SK-N-SH (cell line): ENCODE results near the gene TNFAIP2. TPM values are rescaled to one million over a fixed set of nuclear protein-coding genes. Genes with fewer than 3 reads are reported as not detected.

ENCODE experiments used
- CTCF ChIA-PET: fragments of 300-600, 350-600 bp; formaldehyde crosslinking; extraction: SDS; loops from one replicate; lab custom pipeline; 2021; lab: Yijun Ruan, JAX
- POLR2A ChIA-PET: fragments of 350-600 bp; sonication (Branson Sonifier 250); formaldehyde crosslinking; extraction: SDS; loops from one replicate; lab custom pipeline; 2020; ENCODE audit warnings: antibody characterized with exemption, inconsistent platforms; lab: Yijun Ruan, JAX
- DNase-seq: peaks from one replicate; pipeline ENCODE4 v3.0.0; 2012
- H2AFZ ChIP-seq: fragments of 200-600 bp; sonication (generic); 2 replicates; pipeline ENCODE4 v1.8.1; 2016; ENCODE audit warnings: antibody characterized with exemption, mild to moderate bottlenecking, low read depth
- H3F3A ChIP-seq: fragments of 200-600 bp; sonication (generic); replicated peaks from 2 replicates; pipeline ENCODE3; 2016; ENCODE audit warnings: antibody characterized with exemption, mild to moderate bottlenecking; ENCODE audit not compliant: insufficient read depth
- H3K27ac ChIP-seq, 2 experiments: fragments of 200-500 bp in 1 of 2; fragments of 200-600 bp in 1 of 2; sonication (Bioruptor generic) in 1 of 2; sonication (generic), shearing (Covaris generic) in 1 of 2; 2 replicates each; pipeline versions ENCODE4 v1.5.1 to v1.6.1; 2014 to 2016; ENCODE audit warnings: low read depth in 2 of 2, inconsistent platforms in 1 of 2, low read length in 1 of 2, mild to moderate bottlenecking in 1 of 2, mixed read lengths in 1 of 2
- H3K27me3 ChIP-seq: fragments of 200-600 bp; sonication (generic), shearing (Covaris generic); 2 replicates; pipeline ENCODE4 v1.6.1; 2016; ENCODE audit warnings: mixed run types; ENCODE audit not compliant: insufficient read depth
- H3K36me3 ChIP-seq, 2 experiments: fragments of 200-500 bp in 1 of 2; fragments of 200-600 bp in 1 of 2; sonication (Bioruptor generic) in 1 of 2; sonication (generic) in 1 of 2; replicated peaks in 1 of 2; 2 replicates each; pipeline versions ENCODE3 to v1.5.1; 2014 to 2016; ENCODE audit warnings: low read length in 1 of 2, mild to moderate bottlenecking in 1 of 2; ENCODE audit not compliant: insufficient read depth in 2 of 2, control insufficient read depth in 1 of 2
- H3K4me1 ChIP-seq, 2 experiments: fragments of 200-500 bp in 1 of 2; fragments of 200-600 bp in 1 of 2; sonication (Bioruptor generic) in 1 of 2; sonication (generic), shearing (Covaris generic) in 1 of 2; 2 replicates each; pipeline versions ENCODE4 v1.5.1 to v1.6.1; 2014 to 2016; ENCODE audit warnings: low read depth in 1 of 2, low read length in 1 of 2, mixed run types in 1 of 2; ENCODE audit not compliant: insufficient read depth in 2 of 2, control insufficient read depth in 1 of 2
- H3K4me2 ChIP-seq: fragments of 200-600 bp; sonication (generic), shearing (Covaris generic); 2 replicates; pipeline ENCODE4 v1.6.1; 2017; ENCODE audit warnings: mixed run types
- H3K4me3 ChIP-seq, 2 experiments: fragments of 200-500 bp in 1 of 2; fragments of 200-600 bp in 1 of 2; sonication (Bioruptor generic) in 1 of 2; sonication (generic), shearing (Covaris generic) in 1 of 2; 2 replicates each; pipeline versions ENCODE4 v1.5.1 to v1.8.1; 2014 to 2016; ENCODE audit warnings: low read depth in 2 of 2, inconsistent platforms in 1 of 2, low read length in 1 of 2, mild to moderate bottlenecking in 1 of 2, mixed read lengths in 1 of 2, moderate library complexity in 1 of 2
- H3K79me2 ChIP-seq: fragments of 200-600 bp; sonication (generic); 2 replicates; pipeline ENCODE4 v1.8.1; 2017; ENCODE audit warnings: mild to moderate bottlenecking; ENCODE audit not compliant: insufficient read depth
- H3K9ac ChIP-seq: fragments of 200-600 bp; sonication (generic); 2 replicates; pipeline ENCODE4 v1.6.1; 2017; ENCODE audit warnings: mixed run types
- H3K9me2 ChIP-seq: fragments of 200-600 bp; sonication (generic); 2 replicates; pipeline ENCODE4 v1.6.1; 2017; ENCODE audit warnings: mixed run types
- H3K9me3 ChIP-seq: fragments of 200-600 bp; sonication (generic); 2 replicates; pipeline ENCODE4 v1.6.1; 2017; ENCODE audit warnings: mixed run types, mild to moderate bottlenecking, moderate library complexity
- H4K20me1 ChIP-seq: fragments of 200-600 bp; sonication (generic); 2 replicates; pipeline ENCODE4 v1.6.1; 2017; ENCODE audit warnings: mild to moderate bottlenecking, mixed run types; ENCODE audit not compliant: insufficient read depth
- EP300 ChIP-seq, 2 experiments: IDR thresholded peaks; 2 replicates each; pipeline versions ENCODE4 v1.4.0 to v1.6.1; 2012; ENCODE audit warnings: borderline replicate concordance in 1 of 2, low read depth in 1 of 2, low read length in 1 of 2
- GATA2 ChIP-seq: sonication (generic); formaldehyde crosslinking; IDR thresholded peaks from 2 replicates; pipeline ENCODE4 v1.5.0; 2020; ENCODE audit warnings: mild to moderate bottlenecking, missing genetic modification reagents
- NFIC ChIP-seq: IDR thresholded peaks from 2 replicates; pipeline ENCODE4 v1.4.0; 2012; ENCODE audit warnings: borderline replicate concordance
- RAD21 ChIP-seq: IDR thresholded peaks from 2 replicates; pipeline ENCODE4 v1.6.1; 2012; ENCODE audit warnings: mild to moderate bottlenecking, low read length
- RCOR1 ChIP-seq: fragments of 150-350 bp; IDR thresholded peaks from 2 replicates; pipeline ENCODE4 v1.6.1; 2017; ENCODE audit warnings: antibody characterized with exemption, low read length
- RXRA ChIP-seq: IDR thresholded peaks from 2 replicates; pipeline ENCODE4 v1.4.0; 2012; ENCODE audit warnings: low read depth, mild to moderate bottlenecking, borderline replicate concordance
- WGBS: methylation state at CpG from one replicate; pipeline ENCODE4 v1.1.6; 2017; ENCODE audit warnings: low lambda C conversion rate; 5-methylcytosine and 5-hydroxymethylcytosine counted together
- polyA plus RNA-seq, 3 experiments: library from polyadenylated mRNA; depleted of rRNA; stranded (reverse); fragments of >200 nt; gene quantifications; 2 replicates each; pipeline ENCODE4 v1.2.3, GENCODE V29; 2012

The TNFAIP2 gene
- polyA plus RNA-seq, 1 of the 3 experiments (the other 2 are of a cell fraction): 16.0 TPM

DNA sequence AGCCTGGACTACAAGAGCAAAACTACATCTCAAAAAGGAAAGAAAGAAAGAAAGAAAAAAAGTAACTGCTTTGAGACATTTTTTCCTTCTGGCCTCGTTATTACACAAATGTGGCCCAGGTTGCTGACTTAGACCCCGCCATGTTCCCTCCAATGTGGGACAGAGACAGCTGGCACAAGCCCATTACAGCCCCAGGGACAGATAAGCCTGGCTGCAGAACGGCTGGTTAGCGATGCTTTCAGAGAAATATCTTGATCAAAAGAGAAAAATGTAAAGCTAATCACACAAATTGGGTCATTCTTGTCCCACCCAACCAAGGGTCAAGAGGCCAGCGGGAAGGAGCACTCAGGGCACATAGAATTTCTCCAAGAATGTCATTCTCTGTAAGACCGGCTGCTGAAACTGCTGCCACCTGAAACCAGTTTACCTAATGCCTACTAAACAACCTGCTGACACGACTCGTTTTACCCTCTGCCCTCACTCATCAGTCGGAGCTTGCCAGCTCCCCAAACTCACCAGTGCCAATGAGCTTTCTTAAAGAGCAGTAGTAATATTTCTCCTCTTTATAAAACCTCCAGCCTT lies 63.1 kb downstream of the TNFAIP2 start:
- 72% methylated on average over 8 of the region's 9 CpGs for WGBS
- H3K4me1 ChIP-seq: peaks cover 0 to 6% of the 10 kb centered on the region in 2 experiments; a peak in 1 of 4 replicates
- no peaks in the 10 kb centered on the region for H3F3A ChIP-seq
- TF ChIP-seq RXRA (no peak), EP300 (IDR thresholded peaks at IDR 0.05; ENCODE audit: borderline replicate concordance in 1 of 2, low read depth in 1 of 2, low read length in 1 of 2) (peak in 1 of 2 experiments; percentile 21; a peak in 1 of 4 replicates), NFIC (no peak), RAD21 (no peak), RCOR1 (peak; percentile 66; the same call in 1 of the 2 replicates), GATA2 (CRISPR knock-in tag) (peak; percentile 63; the same call in 1 of the 2 replicates)
- TF ChIP-seq, all 33 proteins: peak for 3
- DNase-seq: peak; percentile 80
- no peaks in the 10 kb centered on the region for H3K79me2 ChIP-seq
- H3K9ac ChIP-seq: no peak overlapping the region
- H3K9me3 ChIP-seq: no peaks in the 10 kb centered on the region
- H3K27ac ChIP-seq: no peak overlapping the region
- no peaks in the 10 kb centered on the region for H3K9me2 ChIP-seq
- no peak overlapping the region for H2AFZ ChIP-seq
- no peaks in the 10 kb centered on the region for H3K27me3 ChIP-seq
- no peaks in the 10 kb centered on the region for H4K20me1 ChIP-seq
- no peak overlapping the region for H3K4me2 ChIP-seq
- ChIA-PET POLR2A (no interaction called here), CTCF (interaction anchor here (0.6 to 6.4 kb wide), 19 partner anchors 10 to 112 kb away, joined by 3 to 59 read pairs (median 3); partner anchors contain the start of gene EXOC3L4)
- H3K4me3 ChIP-seq: no peak overlapping the region
- no peaks in the 10 kb centered on the region for H3K36me3 ChIP-seq

Other genes with a start within 250 kb of the TNFAIP2 start
- gene AMN, start 200.8 kb upstream of the TNFAIP2 start, polyA plus RNA-seq (2012; rRNA removed): 0.03 TPM in 1 of 2 replicates, not detected in the other
- 59.7 and 61.6 TPM in 2 replicates for gene CDC42BPB, start 65.9 kb upstream of the TNFAIP2 start, polyA plus RNA-seq (2012; rRNA removed)
- not detected in 2 replicates for gene LBHD2, start 39.3 kb upstream of the TNFAIP2 start, polyA plus RNA-seq (2012; rRNA removed)
- 0.21 and 0.46 TPM in 2 replicates for gene EXOC3L4, start 28.7 kb upstream of the TNFAIP2 start, polyA plus RNA-seq (2012; rRNA removed)
- gene EIF5, start 210.8 kb downstream of the TNFAIP2 start, polyA plus RNA-seq (2012; rRNA removed): 120 and 127 TPM in 2 replicates